Testis (tissue), 2 donors: ENCODE measurements around the gene ZNF462.

Source experiments
- CTCF ChIP-seq, 3 experiments: fragments of 450-650 bp in 2 of 3; fragments of 200-600 bp in 1 of 3; sonication (generic) in 1 of 3; IDR thresholded peaks; one replicate each; pipeline ENCODE4 v1.5.1; 2016 to 2019; ENCODE audit warnings: antibody characterized with exemption in 3 of 3, mild to moderate bottlenecking in 2 of 3, moderate library complexity in 1 of 3
- POLR2A ChIP-seq: fragments of 450-650 bp; IDR thresholded peaks from one replicate; pipeline ENCODE4 v1.6.1; 2017; ENCODE audit warnings: antibody characterized with exemption, mild to moderate bottlenecking, moderate library complexity

- no peak for TF ChIP-seq CTCF (IDR thresholded peaks at IDR 0.05)
- no peak for TF ChIP-seq POLR2A
These were observed 20.7 kb downstream of the ZNF462 start for GRCh38 chr9:106883626-106884190.
